HCT116 (cell line): ENCODE measurements around the gene MUSTN1. TPM values are rescaled to one million over a fixed set of nuclear protein-coding genes. Genes with fewer than 3 reads are reported as not detected.

Experiments used
- ATAC-seq: fragments of 200-7000 bp; cut with Tn5 transposase; 2 replicates; pipeline ENCODE4 v1.9.1; 2020; ENCODE audit warnings: mild to moderate bottlenecking, moderate library complexity
- BruUV-seq: library from RNA; stranded (reverse); fragments of 400-500 nt; replicated peaks from 2 replicates; lab custom pipeline; 2021; lab: Mats Ljungman, UMichigan
- CTCF ChIA-PET: fragments of 300-600 bp; sonication (Branson Sonifier 250); formaldehyde crosslinking; loops from one replicate; lab custom pipeline; 2021; ENCODE audit warnings: antibody characterized with exemption; lab: Charles Lee
- POLR2A ChIA-PET: fragments of 300-600, 350-600 bp; sonication (Branson Sonifier 250); formaldehyde crosslinking; loops from one replicate; lab custom pipeline; 2021; ENCODE audit warnings: antibody characterized with exemption; lab: Charles Lee
- RAD21 ChIA-PET, 2 experiments: fragments of 300-600 bp; sonication (Branson Sonifier 250); formaldehyde crosslinking; loops; one replicate each; lab custom pipeline; 2023; ENCODE audit warnings: low total read pairs in 2 of 2; ENCODE audit not compliant: uncharacterized antibody in 2 of 2, unreplicated experiment in 2 of 2, low non-redundant PET in 1 of 2; lab: Charles Lee
- DNase-seq: peaks from one replicate; pipeline ENCODE4 v3.0.0-alpha.2; 2010; ENCODE audit warnings: low read depth, low spot score
- H2AFZ ChIP-seq: fragments of 200-600 bp; shearing (Covaris generic), sonication (generic); 2 replicates; pipeline ENCODE4 v1.6.1; 2017; ENCODE audit warnings: low read depth, mixed run types, mixed read lengths, antibody characterized with exemption, low read length; ENCODE audit not compliant: poor library complexity, severe bottlenecking
- H3K27ac ChIP-seq: 2 replicates; pipeline ENCODE4 v1.5.1; 2012; ENCODE audit warnings: low read depth, low read length
- H3K27me3 ChIP-seq: fragments of 200-600 bp; sonication (generic); 2 replicates; pipeline ENCODE4 v1.6.1; 2016; ENCODE audit warnings: mixed run types, low read length, mixed read lengths; ENCODE audit not compliant: insufficient read depth
- H3K36me3 ChIP-seq, 2 experiments: fragments of 200-500 bp in 1 of 2; fragments of 200-600 bp in 1 of 2; sonication (Bioruptor generic) in 1 of 2; sonication (generic) in 1 of 2; 2 replicates each; pipeline versions ENCODE4 v1.5.1 to v1.6.1; 2014 to 2016; ENCODE audit warnings: low read length in 2 of 2, inconsistent platforms in 1 of 2, mixed read lengths in 1 of 2, mixed run types in 1 of 2; ENCODE audit not compliant: insufficient read depth in 2 of 2, control insufficient read depth in 1 of 2
- H3K4me1 ChIP-seq, 2 experiments: fragments of 200-600 bp in 1 of 2; sonication (generic) in 1 of 2; 2 replicates each; pipeline versions ENCODE4 v1.5.1 to v1.6.1; 2012 to 2017; ENCODE audit warnings: low read length in 2 of 2, inconsistent platforms in 1 of 2, mild to moderate bottlenecking in 1 of 2, mixed read lengths in 1 of 2, mixed run types in 1 of 2, moderate library complexity in 1 of 2; ENCODE audit not compliant: insufficient read depth in 2 of 2, control insufficient read depth in 1 of 2
- H3K4me2 ChIP-seq: fragments of 200-600 bp; sonication (generic); 2 replicates; pipeline ENCODE4 v1.6.1; 2017; ENCODE audit warnings: mixed run types, low read length, mixed read lengths
- H3K4me3 ChIP-seq, 2 experiments: fragments of 200-600 bp in 1 of 2; sonication (generic) in 1 of 2; replicated peaks in 1 of 2; 2 replicates each; pipeline ENCODE4 v1.5.1; 2011 to 2016; ENCODE audit warnings: low read length in 2 of 2, control low read depth in 1 of 2, low read depth in 1 of 2, mild to moderate bottlenecking in 1 of 2, mixed read lengths in 1 of 2, mixed run types in 1 of 2
- H3K79me2 ChIP-seq: fragments of 200-600 bp; sonication (generic); 2 replicates; pipeline ENCODE4 v1.6.1; 2017; ENCODE audit warnings: mild to moderate bottlenecking, mixed run types, low read length, moderate library complexity, mixed read lengths; ENCODE audit not compliant: insufficient read depth
- H3K9ac ChIP-seq: fragments of 200-600 bp; sonication (generic); 2 replicates; pipeline ENCODE4 v1.6.1; 2016; ENCODE audit warnings: low read length, mixed read lengths
- H3K9me2 ChIP-seq: fragments of 200-600 bp; sonication (generic), shearing (Covaris generic); 2 replicates; pipeline ENCODE4 v1.6.1; 2017; ENCODE audit warnings: mixed run types, mild to moderate bottlenecking, moderate library complexity; ENCODE audit not compliant: insufficient read depth
- H3K9me3 ChIP-seq, 2 experiments: fragments of 200-500 bp in 1 of 2; fragments of 200-600 bp in 1 of 2; sonication (Bioruptor generic) in 1 of 2; sonication (generic) in 1 of 2; 2 replicates each; pipeline ENCODE4 v1.6.1; 2014 to 2017; ENCODE audit warnings: low read length in 2 of 2, mixed read lengths in 2 of 2, inconsistent platforms in 1 of 2, low read depth in 1 of 2, mild to moderate bottlenecking in 1 of 2, mixed run types in 1 of 2, moderate library complexity in 1 of 2; ENCODE audit not compliant: control insufficient read depth in 1 of 2, insufficient read depth in 1 of 2
- H4K20me1 ChIP-seq: fragments of 200-600 bp; sonication (generic), shearing (Covaris generic); 2 replicates; pipeline ENCODE4 v1.6.1; 2017; ENCODE audit warnings: mixed run types, mild to moderate bottlenecking, moderate library complexity; ENCODE audit not compliant: insufficient read depth
- ATF3 ChIP-seq: IDR thresholded peaks from 2 replicates; pipeline ENCODE4 v1.6.1; 2012
- CBX3 ChIP-seq: IDR thresholded peaks from 2 replicates; pipeline ENCODE4 v1.6.1; 2012; ENCODE audit warnings: low read depth
- EGR1 ChIP-seq: IDR thresholded peaks from 2 replicates; pipeline ENCODE4 v1.6.1; 2012; ENCODE audit warnings: low read depth
- ELF1 ChIP-seq: IDR thresholded peaks from 2 replicates; pipeline ENCODE4 v1.6.1; 2012; ENCODE audit warnings: low read depth, borderline replicate concordance
- EZH2phosphoT487 ChIP-seq: fragments of 200-600 bp; IDR thresholded peaks from 2 replicates; pipeline ENCODE4 v1.6.1; 2018; ENCODE audit warnings: antibody characterized with exemption, borderline replicate concordance
- FOSL1 ChIP-seq: IDR thresholded peaks from 2 replicates; pipeline ENCODE4 v1.6.1; 2012; ENCODE audit warnings: low read depth
- JUND ChIP-seq: IDR thresholded peaks from 2 replicates; pipeline ENCODE4 v1.6.1; 2012
- POLR2A ChIP-seq: IDR thresholded peaks from 2 replicates; pipeline ENCODE4 v1.7.0; 2011; ENCODE audit warnings: borderline replicate concordance; ENCODE audit not compliant: insufficient read depth, insufficient read length; ENCODE audit errors: extremely low read depth
- RAD21 ChIP-seq: IDR thresholded peaks from 2 replicates; pipeline ENCODE4 v1.6.1; 2012; ENCODE audit warnings: low read depth, mild to moderate bottlenecking
- YY1 ChIP-seq: IDR thresholded peaks from 2 replicates; pipeline ENCODE4 v1.6.1; 2011; ENCODE audit warnings: low read length, low read depth, moderate library complexity, mild to moderate bottlenecking; ENCODE audit not compliant: insufficient replicate concordance; ENCODE audit errors: extremely low read depth
- ZBTB33 ChIP-seq: IDR thresholded peaks from 2 replicates; pipeline ENCODE4 v1.6.1; 2011; ENCODE audit warnings: mild to moderate bottlenecking, low read length, moderate library complexity; ENCODE audit not compliant: insufficient replicate concordance; ENCODE audit errors: extremely low read depth
- ZFX ChIP-seq: fragments of 450-650 bp; IDR thresholded peaks from 2 replicates; pipeline ENCODE4 v1.6.1; 2017
- intact Hi-C: fragments of 100-400 bp; cut with micrococcal nuclease; formaldehyde crosslinking; loops from 2 replicates; pipeline ENCODE4 v1.10.0; 2022
- total RNA-seq: library from RNA; stranded (reverse); gene quantifications from one replicate; pipeline ENCODE4 v1.2.1, GENCODE V29; 2021; ENCODE audit not compliant: unreplicated experiment

The MUSTN1 gene
- total RNA-seq, 1 experiment from 2014 or later: 0.44 TPM

- Histone ChIP-seq H3K27me3 (no peaks in the 10 kb centered on the region), H3K27ac (no peak overlapping the region), H3K4me2 (no peak overlapping the region), H3K4me3 (no peak overlapping the region), H3K9me3 (no peaks in the 10 kb centered on the region), H3K9me2 (no peaks in the 10 kb centered on the region), H3K79me2 (no peaks in the 10 kb centered on the region), H2AFZ (no peak overlapping the region), H4K20me1 (no peaks in the 10 kb centered on the region), H3K36me3 (peaks cover 0 to 4% of the 10 kb centered on the region in 2 experiments; a peak in 1 of 4 replicates), H3K9ac (no peak overlapping the region), H3K4me1 (no peaks in the 10 kb centered on the region)
- ChIA-PET RAD21 (no interaction called here), POLR2A (no interaction called here), CTCF (no interaction called here)
- TF ChIP-seq ATF3 (no peak), ELF1 (no peak), YY1 (no peak), EZH2phosphoT487 (no peak), CBX3 (no peak), EGR1 (no peak), FOSL1 (no peak), JUND (no peak), RAD21 (no peak)
- DNase-seq: no peak
- ATAC-seq: no peak
- no TSS peak for BruUV-seq
- intact Hi-C loops: loop anchor here (5.0 kb wide), 1 partner anchor 348 kb away; no protein-coding TSS in a partner anchor
These were observed 14.8 kb upstream of the MUSTN1 start for GRCh38 chr3:52849656-52850055.

GRCh38 chr3:52848617-52849016 is 13.8 kb upstream of the MUSTN1 start:
- no peaks in the 10 kb centered on the region for H3K79me2 ChIP-seq
- POLR2A ChIA-PET: no interaction called here
- no peaks in the 10 kb centered on the region for H4K20me1 ChIP-seq
- CTCF ChIA-PET: no interaction called here
- TF ChIP-seq ZBTB33 (no peak), ELF1 (no peak), ZFX (no peak), POLR2A (no peak)
- H3K9ac ChIP-seq: no peak overlapping the region
- H3K4me1 ChIP-seq: no peaks in the 10 kb centered on the region
- no peak overlapping the region for H3K4me2 ChIP-seq
- no TSS peak for BruUV-seq
- no peak overlapping the region for H2AFZ ChIP-seq
- DNase-seq: no peak
- RAD21 ChIA-PET: no interaction called here
- H3K27ac ChIP-seq: no peak overlapping the region
- intact Hi-C loops: no loop called here
- H3K9me2 ChIP-seq: no peaks in the 10 kb centered on the region
- no peak overlapping the region for H3K4me3 ChIP-seq
- no peaks in the 10 kb centered on the region for H3K9me3 ChIP-seq
- no peaks in the 10 kb centered on the region for H3K27me3 ChIP-seq
- peaks cover 0 to 4% of the 10 kb centered on the region in 2 experiments; a peak in 1 of 4 replicates for H3K36me3 ChIP-seq
- ATAC-seq: no peak
